Cortex of kidney (tissue), 1 donor: ENCODE measurements around the gene YPEL1.

ENCODE experiments used
- DNase-seq: peaks from one replicate; lab custom pipeline; 2025; lab: John Stamatoyannopoulos, UW

The YPEL1 gene

GRCh38 chr22:21657020-21657359, 78.6 kb downstream of the YPEL1 start:
- no peak for DNase-seq

GRCh38 chr22:21652547-21653545, 82.7 kb downstream of the YPEL1 start:
- no peak for DNase-seq

GRCh38 chr22:21652010-21652546, 83.5 kb downstream of the YPEL1 start:
- DNase-seq, result no peak

- no peak for DNase-seq
These were observed 84.0 kb downstream of the YPEL1 start for GRCh38 chr22:21651521-21652009.

- DNase-seq, result no peak
These were observed 84.6 kb downstream of the YPEL1 start for GRCh38 chr22:21650823-21651520.

GRCh38 chr22:21650280-21650679, 85.3 kb downstream of the YPEL1 start:
- DNase-seq, result no peak
